A549 treated with GW870086 at 1 μM for 4 hours (cell line): Measurements from ENCODE around the gene TSSK1B. TPM values are rescaled to one million over a fixed set of nuclear protein-coding genes. Genes with fewer than 3 reads are reported as not detected.

Source experiments
- total RNA-seq: library from RNA; stranded (reverse); fragments of 200-300 nt; extraction: Qiagen RNA extraction; gene quantifications from 5 replicates; pipeline ENCODE4 v1.2.3, GENCODE V29; 2022; ENCODE audit warnings: low read depth

TSSK1B gene
- not detected in 5 replicates for total RNA-seq

GRCh38 chr5:113434889-113435288 is at the start of gene TSSK1B:
TSSK1B (minus strand) TSS chr5:113434989; CDS start chr5:113434839, 150 bp downstream.

Other genes starting within 250 kb of the TSSK1B start
- 0.19 to 0.33 TPM (median 0.20 TPM) in 5 replicates for gene MCC, start 53.5 kb upstream of the TSSK1B start, total RNA-seq
- gene YTHDC2, start 78.7 kb upstream of the TSSK1B start, total RNA-seq, result 5.1 to 8.9 TPM (median 7.5 TPM) in 5 replicates